Neuronal stem cell (in vitro differentiated cells): ENCODE results near the gene ZNF697.

ENCODE experiments used
- DNase-seq: peaks from one replicate; pipeline ENCODE4 v3.0.0-alpha.2; 2013; ENCODE audit warnings: low spot score
- H2AFZ ChIP-seq: one replicate; pipeline ENCODE4 v1.6.1; 2013; ENCODE audit warnings: mild to moderate bottlenecking, low read length, inconsistent platforms
- H2AK5ac ChIP-seq: 2 replicates; pipeline ENCODE4 v1.6.1; 2013; ENCODE audit warnings: low read depth, mild to moderate bottlenecking, inconsistent platforms, low read length, moderate library complexity, mixed read lengths
- H2BK120ac ChIP-seq: 2 replicates; pipeline ENCODE4 v1.6.1; 2013; ENCODE audit warnings: low read depth, mild to moderate bottlenecking, inconsistent platforms, low read length, moderate library complexity, mixed read lengths
- H2BK12ac ChIP-seq: one replicate; pipeline ENCODE4 v1.6.1; 2013; ENCODE audit warnings: low read length, inconsistent platforms
- H2BK15ac ChIP-seq: 2 replicates; pipeline ENCODE4 v1.6.1; 2013; ENCODE audit warnings: mild to moderate bottlenecking, low read length, inconsistent platforms, mixed read lengths
- H2BK5ac ChIP-seq: one replicate; pipeline ENCODE4 v1.6.1; 2013; ENCODE audit warnings: inconsistent platforms, mild to moderate bottlenecking, low read length, moderate library complexity
- H3K14ac ChIP-seq: one replicate; pipeline ENCODE4 v1.6.1; 2013; ENCODE audit warnings: low read length, inconsistent platforms
- H3K18ac ChIP-seq: 2 replicates; pipeline ENCODE4 v1.6.1; 2013; ENCODE audit warnings: low read length, inconsistent platforms
- H3K23ac ChIP-seq: 2 replicates; pipeline ENCODE4 v1.6.1; 2013; ENCODE audit warnings: low read depth, mild to moderate bottlenecking, mixed read lengths, low read length, inconsistent platforms; ENCODE audit not compliant: poor library complexity
- H3K27ac ChIP-seq: replicated peaks from 3 replicates; pipeline ENCODE4 v1.5.1; 2013; ENCODE audit warnings: low read length, inconsistent platforms
- H3K27me3 ChIP-seq, 3 experiments: 2 replicates each; pipeline ENCODE4 v1.6.1; 2013; ENCODE audit warnings: low read length in 3 of 3, mild to moderate bottlenecking in 2 of 3, inconsistent platforms in 1 of 3, low read depth in 1 of 3, mixed read lengths in 1 of 3, moderate library complexity in 1 of 3; ENCODE audit not compliant: control insufficient read depth in 3 of 3, insufficient read depth in 3 of 3
- H3K36me3 ChIP-seq, 2 donors: replicated peaks in 1 of 2; 2 replicates each; pipeline ENCODE4 v1.6.1; 2013; ENCODE audit warnings: low read length in 2 of 2; ENCODE audit not compliant: control insufficient read depth in 2 of 2, insufficient read depth in 2 of 2
- H3K4ac ChIP-seq: 2 replicates; pipeline ENCODE4 v1.6.1; 2013; ENCODE audit warnings: inconsistent platforms, mild to moderate bottlenecking, low read length, moderate library complexity
- H3K4me1 ChIP-seq, 2 donors: 1 replicate in 1 of 2; 2 replicates in 1 of 2; pipeline ENCODE4 v1.6.1; 2013; ENCODE audit warnings: low read length in 2 of 2, low read depth in 1 of 2; ENCODE audit not compliant: control insufficient read depth in 2 of 2, insufficient read depth in 1 of 2
- H3K4me2 ChIP-seq: one replicate; pipeline ENCODE4 v1.6.1; 2013; ENCODE audit warnings: mild to moderate bottlenecking, low read length, inconsistent platforms; ENCODE audit not compliant: insufficient read depth, poor library complexity, severe bottlenecking
- H3K4me3 ChIP-seq, 2 donors: 2 replicates each; pipeline ENCODE4 v1.5.1; 2013; ENCODE audit warnings: low read length in 2 of 2, mild to moderate bottlenecking in 2 of 2, inconsistent platforms in 1 of 2, moderate library complexity in 1 of 2
- H3K79me1 ChIP-seq: one replicate; pipeline ENCODE4 v1.6.1; 2013; ENCODE audit warnings: low read depth, mild to moderate bottlenecking, inconsistent platforms, low read length, moderate library complexity
- H3K9ac ChIP-seq: one replicate; pipeline ENCODE4 v1.6.1; 2013; ENCODE audit warnings: mild to moderate bottlenecking, low read depth, low read length, inconsistent platforms; ENCODE audit not compliant: poor library complexity
- H3K9me3 ChIP-seq, 2 donors: replicated peaks in 1 of 2; 2 replicates each; pipeline versions ENCODE3 to v1.6.1; 2013; ENCODE audit warnings: low read length in 2 of 2, mild to moderate bottlenecking in 2 of 2, inconsistent platforms in 1 of 2, low read depth in 1 of 2, mixed read lengths in 1 of 2, moderate library complexity in 1 of 2; ENCODE audit not compliant: control insufficient read depth in 2 of 2, insufficient read depth in 1 of 2
- H4K8ac ChIP-seq: one replicate; pipeline ENCODE4 v1.6.1; 2013; ENCODE audit warnings: low read depth, mild to moderate bottlenecking, inconsistent platforms, low read length, moderate library complexity
- H4K91ac ChIP-seq: one replicate; pipeline ENCODE4 v1.6.1; 2013; ENCODE audit warnings: low read length, low read depth, mild to moderate bottlenecking, inconsistent platforms; ENCODE audit not compliant: poor library complexity
- WGBS, 2 donors: extraction: QIAGEN DNeasy Blood & Tissue Kit; methylation state at CpG; one replicate each; pipeline ENCODE4 v1.1.7; 2013; ENCODE audit warnings: missing lambda C conversion rate in 2 of 2, mixed read lengths in 1 of 2; ENCODE audit not compliant: insufficient read length in 2 of 2, insufficient replicate concordance in 1 of 2; ENCODE audit errors: extremely low coverage in 2 of 2; 5-methylcytosine and 5-hydroxymethylcytosine counted together

ZNF697 gene

DNA sequence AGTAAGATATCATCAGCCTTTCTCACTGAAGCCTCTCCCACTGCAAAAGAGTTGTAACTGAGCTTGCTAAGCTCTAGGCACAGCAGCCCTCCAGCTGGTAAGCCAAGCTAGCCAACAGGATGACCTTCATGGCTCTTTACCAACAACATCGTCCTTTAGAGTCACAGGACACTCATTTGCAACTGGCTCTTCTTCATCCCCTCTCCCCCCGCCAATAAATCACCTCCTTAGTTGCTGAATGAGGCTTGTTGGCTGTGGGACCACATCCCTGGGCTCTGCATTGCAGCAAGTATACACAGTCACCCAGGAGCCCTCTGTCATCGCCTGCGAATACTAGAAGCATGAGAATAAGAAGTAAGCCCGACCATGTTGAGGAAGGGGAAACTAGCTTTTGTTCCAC lies 16.0 kb upstream of the ZNF697 start:
- H2BK15ac ChIP-seq = no peak overlapping the region
- H2BK120ac ChIP-seq = no peak overlapping the region
- no peak overlapping the region for H3K18ac ChIP-seq
- no peak overlapping the region for H3K4me2 ChIP-seq
- H4K8ac ChIP-seq = no peak overlapping the region
- no peak overlapping the region for H3K4me3 ChIP-seq
- H3K36me3 ChIP-seq = no peaks in the 10 kb centered on the region
- no peak overlapping the region for H3K27ac ChIP-seq
- no peak overlapping the region for H2AFZ ChIP-seq
- no peak overlapping the region for H3K23ac ChIP-seq
- no peak overlapping the region for H4K91ac ChIP-seq
- H3K27me3 ChIP-seq = peaks cover 0 to 34% (median 0%) of the 10 kb centered on the region in 3 experiments
- no peaks in the 10 kb centered on the region for H3K9me3 ChIP-seq
- no peak overlapping the region for H2AK5ac ChIP-seq
- no peak overlapping the region for H3K9ac ChIP-seq
- H3K14ac ChIP-seq = no peak overlapping the region
- H3K79me1 ChIP-seq = no peaks in the 10 kb centered on the region
- no peak for DNase-seq
- H3K4me1 ChIP-seq = peaks cover 0 to 3% of the 10 kb centered on the region in 2 donors
- no CpG with 5 or more reads among the region's 5 CpGs for WGBS, 2 donors
- H2BK12ac ChIP-seq = no peak overlapping the region
- H2BK5ac ChIP-seq = no peak overlapping the region
- no peak overlapping the region for H3K4ac ChIP-seq

DNA sequence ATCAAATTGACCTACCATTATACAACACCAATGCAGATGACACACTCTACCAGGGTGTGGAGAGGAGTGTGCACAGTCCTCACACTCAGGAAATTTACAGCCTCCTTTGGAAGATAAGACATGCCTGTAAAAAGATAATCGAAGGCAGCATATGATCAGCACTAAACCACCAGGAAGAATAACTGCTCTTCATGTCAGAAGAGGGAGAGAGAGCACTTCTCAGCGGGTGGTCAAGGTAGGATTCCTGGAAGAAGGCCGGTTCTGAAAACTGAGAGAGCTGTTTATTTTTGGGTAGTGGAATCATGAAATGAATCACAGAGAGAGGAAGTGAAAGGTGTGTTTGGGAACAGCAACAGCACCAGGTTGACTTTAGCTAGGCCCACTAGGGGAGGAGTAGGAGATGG lies 14.0 kb upstream of the ZNF697 start:
- Histone ChIP-seq H3K23ac (no peak overlapping the region), H3K27me3 (peaks cover 0 to 37% (median 0%) of the 10 kb centered on the region in 3 experiments)
- no CpG with 5 or more reads among the region's 3 CpGs for WGBS, 2 donors

DNA sequence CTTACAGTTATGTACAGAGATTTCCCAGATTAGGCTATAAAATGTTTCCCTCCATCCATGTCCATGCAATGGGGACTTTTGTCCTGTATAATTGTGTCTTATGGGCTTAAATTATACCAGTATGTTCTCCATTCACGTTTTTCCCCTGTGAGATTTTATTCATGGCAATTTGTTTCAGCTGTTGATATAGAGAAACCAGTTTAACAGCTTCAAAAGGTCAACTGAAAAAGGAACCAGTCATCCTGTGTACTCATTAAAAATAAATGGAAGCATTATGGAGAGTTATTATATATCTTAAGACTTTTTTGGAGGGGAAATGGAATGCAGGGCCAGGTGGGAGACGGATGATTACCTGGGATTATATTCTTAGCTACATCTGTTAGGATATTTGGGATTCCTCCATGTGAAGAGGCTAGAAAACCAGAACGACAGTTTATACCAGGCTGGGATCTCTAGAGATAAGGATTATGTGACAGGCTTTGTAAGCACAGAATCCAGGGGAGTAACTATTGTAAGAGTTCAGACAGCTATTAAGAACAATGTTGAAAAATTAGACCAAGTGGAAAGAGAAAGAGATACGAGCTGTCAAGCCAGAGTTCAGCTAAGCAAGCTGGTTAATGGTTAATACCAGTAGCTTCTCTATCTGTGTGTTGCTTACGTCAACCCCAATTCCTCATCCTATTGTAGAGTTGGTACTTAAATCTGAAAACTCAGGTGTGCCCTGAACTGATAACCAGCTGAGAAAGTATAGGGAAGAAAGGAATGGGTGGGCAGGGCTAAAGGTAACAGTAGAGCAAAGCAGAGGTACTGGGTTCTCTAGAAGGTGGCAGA lies 12.4 kb upstream of the ZNF697 start:
- no peak overlapping the region for H2BK12ac ChIP-seq
- H3K4ac ChIP-seq = no peak overlapping the region
- H2BK5ac ChIP-seq = no peak overlapping the region
- H4K8ac ChIP-seq = no peak overlapping the region
- H3K23ac ChIP-seq = no peak overlapping the region
- H3K4me1 ChIP-seq = peaks cover 0 to 3% of the 10 kb centered on the region in 2 donors
- no peak overlapping the region for H3K14ac ChIP-seq
- no peak overlapping the region for H2BK120ac ChIP-seq
- no peak overlapping the region for H4K91ac ChIP-seq
- H3K18ac ChIP-seq = no peak overlapping the region
- DNase-seq = no peak
- H3K4me3 ChIP-seq = no peak overlapping the region
- H2AFZ ChIP-seq = no peak overlapping the region
- H2AK5ac ChIP-seq = no peak overlapping the region
- no peaks in the 10 kb centered on the region for H3K36me3 ChIP-seq
- H3K9ac ChIP-seq = no peak overlapping the region
- H3K4me2 ChIP-seq = no peak overlapping the region
- H3K27me3 ChIP-seq = peaks cover 0 to 39% (median 0%) of the 10 kb centered on the region in 3 experiments
- WGBS, 2 donors = no CpG with 5 or more reads among the region's 5 CpGs
- H3K9me3 ChIP-seq = no peaks in the 10 kb centered on the region
- H2BK15ac ChIP-seq = no peak overlapping the region
- H3K27ac ChIP-seq = no peak overlapping the region
- no peaks in the 10 kb centered on the region for H3K79me1 ChIP-seq

More for the DNA sequence above, 14.0 kb upstream of the ZNF697 start:
- Histone ChIP-seq H3K4ac (no peak overlapping the region), H2BK120ac (no peak overlapping the region), H3K27ac (no peak overlapping the region), H3K9me3 (no peaks in the 10 kb centered on the region), H2AFZ (no peak overlapping the region), H4K8ac (no peak overlapping the region), H2BK15ac (no peak overlapping the region), H3K36me3 (no peaks in the 10 kb centered on the region), H3K9ac (no peak overlapping the region), H4K91ac (no peak overlapping the region), H2AK5ac (no peak overlapping the region), H2BK12ac (no peak overlapping the region), H3K4me2 (no peak overlapping the region), H3K4me3 (no peak overlapping the region), H2BK5ac (no peak overlapping the region), H3K14ac (no peak overlapping the region), H3K18ac (no peak overlapping the region), H3K79me1 (no peaks in the 10 kb centered on the region), H3K4me1 (peaks cover 0 to 3% of the 10 kb centered on the region in 2 donors)
- DNase-seq = no peak

DNA sequence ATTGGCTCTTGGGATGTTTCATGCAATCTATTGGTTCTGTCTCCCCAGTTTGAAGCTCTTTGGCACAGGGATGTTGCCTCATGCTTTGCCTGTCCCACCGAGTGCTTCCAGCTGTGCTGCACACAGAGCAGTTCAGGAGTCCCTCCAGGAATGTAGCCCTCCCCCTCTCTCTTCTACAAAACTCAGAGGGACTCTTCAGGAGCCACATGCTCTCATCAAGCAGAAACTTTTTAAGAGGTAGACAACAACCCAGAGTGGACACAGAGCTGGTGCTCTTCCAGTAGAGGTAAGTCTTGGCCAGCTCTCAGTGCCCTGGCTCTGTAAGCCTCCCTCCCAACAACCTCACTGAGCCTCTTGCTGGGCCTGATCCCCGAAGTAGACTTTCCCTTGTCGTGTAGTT lies 11.6 kb upstream of the ZNF697 start:
- Histone ChIP-seq H3K9ac (no peak overlapping the region), H3K36me3 (no peaks in the 10 kb centered on the region), H2BK5ac (no peak overlapping the region), H3K23ac (no peak overlapping the region), H3K79me1 (no peaks in the 10 kb centered on the region), H3K14ac (no peak overlapping the region), H2AFZ (no peak overlapping the region), H3K27me3 (peaks cover 0 to 38% (median 0%) of the 10 kb centered on the region in 3 experiments), H3K18ac (no peak overlapping the region), H2AK5ac (no peak overlapping the region), H3K4me2 (no peak overlapping the region), H4K91ac (no peak overlapping the region), H2BK12ac (no peak overlapping the region), H3K4ac (no peak overlapping the region), H3K27ac (no peak overlapping the region), H3K9me3 (no peaks in the 10 kb centered on the region), H3K4me1 (peaks cover 0 to 3% of the 10 kb centered on the region in 2 donors), H4K8ac (no peak overlapping the region), H2BK15ac (no peak overlapping the region), H2BK120ac (no peak overlapping the region), H3K4me3 (no peak overlapping the region)
- no peak for DNase-seq
- no CpG with 5 or more reads among the region's 3 CpGs for WGBS, 2 donors
